Esophagus squamous epithelium (tissue), 5 donors: ENCODE measurements around the gene TM7SF2. TPM values are rescaled to one million over a fixed set of nuclear protein-coding genes. Genes with fewer than 3 reads are reported as not detected.
"Not testable (repeated sequence)": the region's sequence is repeated elsewhere in the genome, so short reads cannot be mapped to it uniquely, and the experiment has no call there.

Experiments used
- DNase-seq: peaks from one replicate; lab custom pipeline; 2025; lab: John Stamatoyannopoulos, UW
- H3K27ac ChIP-seq, 4 donors: fragments of 200-600 bp; sonication (generic); one replicate each; pipeline ENCODE4 v1.5.1; 2016 to 2019; ENCODE audit warnings: mild to moderate bottlenecking in 1 of 4
- H3K27me3 ChIP-seq, 4 donors: fragments of 200-600 bp; sonication (generic); 1 replicate in 3 of 4; 2 replicates in 1 of 4; pipeline versions ENCODE4 v1.5.1 to v1.6.0; 2017 to 2021; ENCODE audit warnings: antibody characterized with exemption in 1 of 4
- H3K36me3 ChIP-seq, 3 donors: fragments of 200-600 bp; sonication (generic); one replicate each; pipeline ENCODE4 v1.5.1; 2016 to 2019
- H3K4me1 ChIP-seq, 3 donors: fragments of 200-600 bp; sonication (generic); one replicate each; pipeline ENCODE4 v1.5.1; 2017 to 2019
- H3K4me3 ChIP-seq, 4 donors: fragments of 200-600 bp; sonication (generic); 1 replicate in 3 of 4; 2 replicates in 1 of 4; pipeline ENCODE4 v1.5.1; 2016 to 2019; ENCODE audit warnings: mild to moderate bottlenecking in 2 of 4, moderate library complexity in 1 of 4
- H3K9me3 ChIP-seq, 3 donors: fragments of 200-600 bp; sonication (generic); one replicate each; pipeline ENCODE4 v1.5.1; 2016 to 2019
- CTCF ChIP-seq, 6 experiments: fragments of 450-650 bp in 4 of 6; fragments of 200-600 bp in 2 of 6; sonication (generic) in 2 of 6; IDR thresholded peaks; one replicate each; pipeline ENCODE4 v1.5.1; 2016 to 2019; ENCODE audit warnings: antibody characterized with exemption in 6 of 6, mild to moderate bottlenecking in 4 of 6, moderate library complexity in 4 of 6
- POLR2A ChIP-seq, 4 donors: fragments of 450-650 bp; IDR thresholded peaks; one replicate each; pipeline ENCODE4 v1.6.1; 2017; ENCODE audit warnings: antibody characterized with exemption in 4 of 4, mild to moderate bottlenecking in 4 of 4, moderate library complexity in 3 of 4
- WGBS, 2 donors: methylation state at CpG; one replicate each; pipeline ENCODE4 v1.1.5; 2018; 5-methylcytosine and 5-hydroxymethylcytosine counted together
- intact Hi-C: fragments of 100-400 bp; cut with DNase I; formaldehyde crosslinking; loops from one replicate; pipeline ENCODE4 v1.15.0; 2022
- total RNA-seq, 4 donors: library from RNA; depleted of rRNA; stranded (reverse); fragments of >200 nt; gene quantifications; one replicate each; pipeline ENCODE4 v1.1.0, GENCODE V29; 2016
- donor health status: DM: yes; HTN: yes; CAD: no.

Gene TM7SF2
- total RNA-seq, 4 donors from 2014 or later: 36.4 to 96.5 (median 74.7) TPM

- Histone ChIP-seq H3K9me3 (no peaks in the 10 kb centered on the region), H3K36me3 (peaks cover 5 to 49% (median 14%) of the 10 kb centered on the region in 3 donors), H3K27me3 (no peaks in the 10 kb centered on the region), H3K4me3 (peak overlapping the region; percentile 74 to 96 (median 86)), H3K27ac (peak overlapping the region; percentile 83 to 98 (median 90)), H3K4me1 (peaks cover 40 to 81% (median 40%) of the 10 kb centered on the region in 3 donors)
- TF ChIP-seq POLR2A (IDR thresholded peaks at IDR 0.05) (no peak), CTCF (IDR thresholded peaks at IDR 0.05) (no peak)
- intact Hi-C loops: no loop called here
- WGBS, 2 donors: 24 to 60% methylated on average over 1 to 25 of the region's 68 CpGs
- no peak for DNase-seq
These were observed 4.9 kb downstream of the TM7SF2 start for GRCh38 chr11:65116370-65117205.

DNA sequence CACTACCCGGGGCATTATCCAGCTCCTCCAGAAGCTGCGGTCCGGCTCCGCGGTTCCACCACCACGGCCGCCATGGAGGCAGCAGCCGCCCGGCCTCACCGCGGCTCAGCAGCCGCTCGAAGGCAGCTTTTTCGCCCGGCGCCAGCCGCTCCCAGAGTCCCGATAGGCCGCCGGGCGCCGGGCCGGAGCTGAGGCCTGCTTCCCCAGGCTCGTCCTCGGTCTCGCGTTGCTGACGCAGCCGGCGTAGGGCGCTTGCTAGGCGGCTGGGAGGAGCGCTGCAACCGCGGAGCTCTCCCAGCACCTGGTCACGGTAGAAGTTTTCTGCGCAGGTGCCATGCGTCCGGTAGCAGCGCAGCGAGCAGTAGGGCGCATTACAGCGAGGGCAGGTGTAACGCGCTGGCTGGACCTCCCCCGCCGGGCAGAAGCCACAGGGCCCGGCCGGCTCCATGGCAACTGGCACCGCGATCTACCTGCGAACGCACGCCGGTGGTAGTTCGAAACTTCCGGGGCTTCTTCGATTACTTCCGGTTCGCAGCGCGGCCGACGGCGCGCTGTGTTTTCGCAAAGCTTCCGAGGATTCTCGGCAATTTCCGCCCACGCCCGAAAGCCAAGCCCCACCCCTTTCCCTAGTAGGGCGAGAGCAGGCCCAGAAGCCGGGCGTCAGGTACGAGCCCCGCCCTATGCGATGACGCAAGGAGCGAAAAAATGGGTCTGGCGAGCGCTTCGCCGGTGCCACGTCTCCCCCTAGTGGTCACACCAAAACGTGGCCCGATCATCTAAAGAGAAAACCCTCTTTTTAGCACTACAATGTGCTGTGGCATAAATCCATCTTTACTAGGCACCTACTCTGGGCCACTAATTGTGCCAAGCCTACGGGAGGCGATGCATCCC, 5.8 kb downstream of the TM7SF2 start, which contains the start of gene ZNHIT2:
Gene ZNHIT2 (minus strand): TSS at position 496 of the 891 bp plus-strand sequence. CDS start 48 bp downstream, at position 448.
- Histone ChIP-seq H3K9me3 (no peaks in the 10 kb centered on the region), H3K4me1 (peaks cover 32 to 75% (median 36%) of the 10 kb centered on the region in 3 donors), H3K4me3 (peak within 1 kb of the TSS; percentile 74 to 96 (median 86)), H3K36me3 (peaks cover 5 to 49% (median 14%) of the 10 kb centered on the region in 3 donors), H3K27ac (peak within 1 kb of the TSS; percentile 83 to 98 (median 90)), H3K27me3 (no peaks in the 10 kb centered on the region)
- 0 to 1% methylated on average over 24 to 37 of the region's 89 CpGs for WGBS, 2 donors
- DNase-seq: peak; percentile 87
- TF ChIP-seq POLR2A (IDR thresholded peaks at IDR 0.05) (peak in 2 of 4 donors; percentile 59 to 64), CTCF (IDR thresholded peaks at IDR 0.05) (peak; percentile 91 to 99 (median 96))
- intact Hi-C loops: no loop called here

DNA sequence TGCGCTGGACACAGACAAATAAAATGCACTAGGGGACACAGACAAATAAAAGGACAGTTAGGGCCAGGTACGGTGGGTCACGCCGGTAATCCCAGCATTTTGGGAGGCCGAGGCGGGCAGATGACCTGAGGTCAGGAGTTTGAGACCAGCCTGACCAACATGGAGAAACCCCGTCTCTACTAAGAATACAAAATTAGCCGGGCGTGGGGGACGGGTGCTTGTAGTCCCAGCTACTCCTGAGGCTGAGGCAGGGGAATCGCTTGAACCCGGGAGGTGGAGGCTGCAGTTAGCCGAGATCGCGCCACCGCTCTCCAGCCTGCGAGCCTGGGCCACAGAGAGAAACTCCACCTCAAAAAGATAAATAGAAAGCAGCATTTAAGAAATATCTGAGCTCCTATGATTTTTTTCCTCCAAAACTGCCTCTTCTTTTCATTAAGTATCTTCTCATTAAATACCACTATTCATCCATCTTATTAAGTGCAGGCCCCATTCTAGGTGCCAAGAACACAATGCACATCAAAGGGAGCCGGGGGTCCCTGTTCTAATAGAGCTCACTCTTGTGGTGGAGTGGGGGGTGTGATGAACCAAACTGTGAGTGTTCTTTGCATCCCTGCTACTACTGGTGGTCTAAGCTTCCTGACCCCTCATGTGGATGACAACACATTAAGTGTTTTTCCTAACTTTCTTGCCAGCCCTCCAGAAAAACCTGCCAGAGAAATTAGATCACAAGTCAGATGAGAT, 6.6 kb downstream of the TM7SF2 start:
- no peak for TF ChIP-seq CTCF (IDR thresholded peaks at IDR 0.05)
- no peak for TF ChIP-seq POLR2A (IDR thresholded peaks at IDR 0.05)
- 75 to 80% methylated on average over 17 to 18 of the region's 18 CpGs for WGBS, 2 donors
- Histone ChIP-seq H3K27me3 (no peaks in the 10 kb centered on the region), H3K4me3 (peak overlapping the region in 1 of 4 donors; percentile 74), H3K36me3 (peaks cover 5 to 49% (median 14%) of the 10 kb centered on the region in 3 donors), H3K9me3 (no peaks in the 10 kb centered on the region), H3K27ac (peak overlapping the region; percentile 16 to 98 (median 84)), H3K4me1 (peaks cover 28 to 75% (median 31%) of the 10 kb centered on the region in 3 donors)
- intact Hi-C loops: no loop called here
- DNase-seq: no peak

DNA sequence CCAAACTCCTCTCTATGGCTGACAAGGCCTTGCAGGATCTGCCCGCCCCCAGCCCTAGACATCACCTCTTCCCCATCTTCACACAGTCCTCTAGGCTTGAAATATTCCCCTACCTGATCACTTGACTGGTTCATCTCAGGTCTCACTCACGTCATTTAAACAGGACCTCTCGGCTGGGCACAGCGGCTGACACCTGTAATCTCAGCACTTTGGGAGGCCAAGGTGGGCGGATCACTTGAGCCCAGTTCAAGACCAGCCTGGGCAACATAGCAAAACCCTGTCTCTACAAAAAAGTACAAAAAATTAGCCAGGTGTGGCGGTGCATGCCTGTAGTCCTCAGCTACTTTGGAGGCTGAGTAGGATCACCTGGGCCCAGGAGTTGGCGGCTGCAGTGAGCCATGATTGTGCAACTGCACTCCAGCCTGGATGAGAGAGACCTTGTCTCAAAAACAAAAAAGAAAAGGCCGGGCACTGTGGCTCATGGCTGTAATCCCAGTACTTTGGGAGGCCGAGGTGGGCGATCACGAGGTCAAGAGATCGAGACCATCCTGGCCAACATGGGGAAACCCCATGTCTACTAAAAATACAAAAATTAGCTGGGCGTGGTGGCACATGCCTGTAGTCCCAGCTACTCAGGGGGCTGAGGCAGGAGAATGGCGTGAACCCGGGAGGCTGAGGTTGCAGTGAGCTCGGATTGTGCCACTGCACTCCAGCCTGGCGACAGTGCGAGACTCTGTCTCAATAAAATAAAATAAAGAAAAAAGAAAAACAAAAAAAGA, 7.4 kb downstream of the TM7SF2 start:
- Histone ChIP-seq H3K36me3 (peaks cover 5 to 53% (median 14%) of the 10 kb centered on the region in 3 donors), H3K27ac (peak overlapping the region in 3 of 4 donors; percentile 90 to 98 (median 98)), H3K4me1 (peaks cover 24 to 75% (median 30%) of the 10 kb centered on the region in 3 donors)
- 85 to 87% methylated on average over 13 to 18 of the region's 18 CpGs for WGBS, 2 donors
- H3K27me3 ChIP-seq, intact Hi-C loops, H3K4me3 ChIP-seq, H3K9me3 ChIP-seq, DNase-seq: not testable (repeated sequence)
